ENCODE data around the gene FAM47E. TPM values are rescaled to one million over a fixed set of nuclear protein-coding genes. Genes with fewer than 3 reads are reported as not detected.
"Not testable (repeated sequence)": the region's sequence is repeated elsewhere in the genome, so short reads cannot be mapped to it uniquely, and the experiment has no call there.

FAM47E gene
- polyA plus RNA-seq, 1 donor from 2014 or later, result not detected

- Mint-ChIP-seq H3K27ac (no peak overlapping the region), H3K36me3 (peaks cover 3% of the 10 kb centered on the region), H3K4me3 (no peak overlapping the region), H3K9me3 (peaks cover 4 to 20% (median 8%) of the 10 kb centered on the region in 3 donors), H3K4me1 (peaks cover 0 to 2% (median 0%) of the 10 kb centered on the region in 3 donors), H3K27me3 (peaks cover 9% of the 10 kb centered on the region)
These were observed 13.3 kb upstream of the FAM47E start for GRCh38 chr4:76238236-76238635.

GRCh38 chr4:76238701-76239100 lies 12.8 kb upstream of the FAM47E start:
- peaks cover 4 to 20% (median 8%) of the 10 kb centered on the region in 3 donors for H3K9me3 Mint-ChIP-seq
- H3K4me1 Mint-ChIP-seq, result peaks cover 0 to 2% (median 0%) of the 10 kb centered on the region in 3 donors
- H3K27ac Mint-ChIP-seq, result no peak overlapping the region
- peaks cover 1% of the 10 kb centered on the region for H3K36me3 Mint-ChIP-seq
- H3K27me3 Mint-ChIP-seq, result peaks cover 8% of the 10 kb centered on the region
- no peak overlapping the region for H3K4me3 Mint-ChIP-seq

- H3K36me3 Mint-ChIP-seq, result no peaks in the 10 kb centered on the region
- H3K9me3 Mint-ChIP-seq, result peaks cover 6 to 20% (median 13%) of the 10 kb centered on the region in 3 donors
- H3K4me1 Mint-ChIP-seq, result peaks cover 0 to 2% (median 0%) of the 10 kb centered on the region in 3 donors
- no peak overlapping the region for H3K4me3 Mint-ChIP-seq
- no peak overlapping the region for H3K27ac Mint-ChIP-seq
- H3K27me3 Mint-ChIP-seq, result peaks cover 10% of the 10 kb centered on the region
These were observed 11.3 kb upstream of the FAM47E start for GRCh38 chr4:76240236-76240635.

DNA sequence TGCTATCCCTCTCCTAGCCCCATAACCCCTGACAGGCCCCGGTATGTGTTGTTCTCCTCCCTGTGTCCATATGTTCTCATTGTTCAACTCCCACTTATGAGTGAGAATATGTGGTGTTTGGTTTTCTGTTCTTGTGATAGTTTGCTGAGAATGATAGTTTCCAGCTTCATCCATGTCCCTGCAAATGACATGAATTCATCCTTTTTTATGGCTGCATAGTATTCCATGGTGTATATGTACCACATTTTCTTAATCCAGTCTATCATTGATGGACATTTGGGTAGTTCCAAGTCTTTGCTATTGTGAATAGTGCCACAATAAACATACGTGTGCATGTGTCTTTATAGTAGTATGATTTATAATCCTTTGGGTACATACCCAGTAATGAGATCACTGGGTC lies 7.6 kb upstream of the FAM47E start:
- H3K4me1 Mint-ChIP-seq, result not testable (repeated sequence)

DNA sequence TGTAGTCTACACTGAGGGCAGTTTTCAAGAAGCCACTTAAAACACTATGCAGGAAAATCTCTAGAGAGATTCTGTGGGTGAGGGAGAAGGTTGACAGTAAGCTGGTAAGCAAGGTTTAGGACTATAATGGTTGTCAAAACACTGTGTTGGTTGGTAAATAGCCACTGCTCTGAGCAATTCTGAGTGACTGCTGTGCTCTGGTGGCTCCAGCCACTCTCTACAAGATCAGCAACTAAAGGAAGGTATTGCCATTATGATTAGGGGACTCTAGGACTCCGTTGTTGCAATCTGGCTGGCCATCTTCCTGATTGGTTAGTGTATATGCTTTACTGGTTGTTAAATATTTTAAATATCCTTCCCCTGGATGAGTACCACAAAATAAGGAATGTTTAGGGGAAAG lies 5.5 kb upstream of the FAM47E start:
- H3K27me3 Mint-ChIP-seq, result peaks cover 23% of the 10 kb centered on the region
- peaks cover 0 to 3% (median 2%) of the 10 kb centered on the region in 3 donors for H3K4me1 Mint-ChIP-seq
- H3K27ac Mint-ChIP-seq, result no peak overlapping the region
- H3K36me3 Mint-ChIP-seq, result no peaks in the 10 kb centered on the region
- no peak overlapping the region for H3K4me3 Mint-ChIP-seq
- peaks cover 0 to 6% (median 3%) of the 10 kb centered on the region in 3 donors for H3K9me3 Mint-ChIP-seq

More for the DNA sequence above, 7.6 kb upstream of the FAM47E start:
- Mint-ChIP-seq H3K27me3 (peaks cover 11% of the 10 kb centered on the region), H3K9me3 (peaks cover 6 to 17% (median 13%) of the 10 kb centered on the region in 3 donors)
- not testable (repeated sequence) for H3K4me3 Mint-ChIP-seq, H3K36me3 Mint-ChIP-seq, H3K27ac Mint-ChIP-seq

DNA sequence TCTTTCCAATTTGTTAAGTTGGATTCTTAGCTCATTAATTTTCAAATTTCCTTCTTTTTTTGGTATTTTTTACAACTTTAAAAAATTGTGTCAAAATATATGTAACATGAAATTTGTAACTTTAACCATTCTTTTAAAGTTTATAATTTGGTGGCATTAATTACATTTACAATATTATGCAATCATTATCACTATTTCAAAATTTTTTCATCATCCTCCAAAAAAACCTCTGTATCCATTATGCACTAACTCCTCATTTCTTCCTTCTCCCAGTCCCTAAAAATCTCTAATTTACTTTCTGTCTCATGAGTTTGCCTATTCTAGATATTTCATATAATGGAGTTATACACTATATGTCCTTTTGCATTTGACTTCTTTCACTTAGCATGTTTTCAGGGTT lies 4.7 kb upstream of the FAM47E start:
- H3K4me3 Mint-ChIP-seq, result no peak overlapping the region
- no peaks in the 10 kb centered on the region for H3K36me3 Mint-ChIP-seq
- no peak overlapping the region for H3K27ac Mint-ChIP-seq
- H3K27me3 Mint-ChIP-seq, result peaks cover 28% of the 10 kb centered on the region
- H3K4me1 Mint-ChIP-seq, result peaks cover 3 to 6% (median 6%) of the 10 kb centered on the region in 3 donors
- peaks cover 0 to 6% (median 1%) of the 10 kb centered on the region in 3 donors for H3K9me3 Mint-ChIP-seq

DNA sequence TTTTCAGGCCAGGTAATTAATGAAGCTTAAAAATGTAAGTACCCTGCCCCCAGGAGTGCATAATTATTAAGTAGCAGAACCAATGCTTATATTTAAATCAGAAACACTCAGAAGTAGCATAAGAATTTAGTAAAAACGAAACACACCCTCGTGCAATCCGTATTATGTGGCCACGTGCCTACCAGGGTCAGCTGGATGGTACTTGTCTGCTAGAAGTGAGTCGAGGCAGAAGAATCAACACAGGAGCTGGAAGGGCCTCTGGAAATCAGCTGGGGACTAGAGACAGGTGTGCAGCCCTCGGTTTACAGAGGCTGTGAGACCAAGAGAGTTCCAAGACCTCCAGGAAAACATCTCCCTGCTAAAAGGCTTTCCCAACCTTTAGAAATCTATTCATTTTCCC lies 559 bp upstream of the FAM47E start:
- no peak overlapping the region for H3K27ac Mint-ChIP-seq

DNA sequence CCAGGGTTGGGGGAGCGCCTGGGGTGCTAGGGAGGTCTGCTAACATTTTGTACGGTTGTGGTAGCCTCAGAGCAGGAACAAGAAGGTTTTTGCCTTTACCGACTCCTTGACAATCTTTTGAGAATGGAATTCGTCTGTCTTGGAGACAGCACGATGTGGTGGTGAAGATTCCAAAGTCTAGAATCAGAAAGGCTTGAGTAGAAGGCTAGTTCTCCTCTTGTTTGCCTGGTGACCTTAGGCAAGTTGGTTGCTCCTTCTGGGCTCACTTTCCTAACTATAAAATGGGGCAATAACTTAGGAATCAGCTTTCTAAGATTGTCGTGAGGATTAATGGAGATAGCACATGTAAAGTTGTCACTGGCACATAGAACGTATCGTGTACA lies 741 bp downstream of the FAM47E start:
- Mint-ChIP-seq H3K27me3 (peaks cover 41% of the 10 kb centered on the region), H3K4me1 (peaks cover 3 to 6% (median 6%) of the 10 kb centered on the region in 3 donors), H3K27ac (no peak overlapping the region), H3K9me3 (no peaks in the 10 kb centered on the region), H3K4me3 (no peak overlapping the region), H3K36me3 (peaks cover 1% of the 10 kb centered on the region)

More for the DNA sequence above, 559 bp upstream of the FAM47E start:
- Mint-ChIP-seq H3K4me3 (peak overlapping the region in 2 of 4 donors; percentile 74 to 91), H3K4me1 (peaks cover 3 to 6% (median 6%) of the 10 kb centered on the region in 3 donors), H3K36me3 (peaks cover 1% of the 10 kb centered on the region), H3K9me3 (no peaks in the 10 kb centered on the region), H3K27me3 (peaks cover 37% of the 10 kb centered on the region)

DNA sequence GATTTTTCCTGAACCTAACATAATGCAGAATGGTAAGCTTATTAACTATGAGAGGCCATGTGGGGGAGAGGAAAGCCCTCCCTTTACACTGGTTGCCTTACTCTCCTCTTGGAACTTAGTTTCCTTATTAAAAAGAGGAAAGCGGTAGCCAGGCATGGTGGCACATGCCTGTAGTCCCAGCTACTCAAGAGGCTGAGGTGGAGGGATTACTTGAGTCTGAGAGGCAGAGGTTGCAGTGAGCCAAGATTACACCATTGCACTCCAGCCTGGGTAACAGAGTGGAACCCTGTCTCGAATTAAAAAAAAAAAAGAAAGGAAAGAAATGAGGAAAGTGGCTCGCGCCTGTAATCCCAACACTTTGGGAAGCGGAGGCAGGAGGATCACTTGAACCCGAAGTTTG lies 2.0 kb downstream of the FAM47E start:
- peaks cover 45% of the 10 kb centered on the region for H3K27me3 Mint-ChIP-seq
- H3K27ac Mint-ChIP-seq, result no peak overlapping the region
- H3K4me1 Mint-ChIP-seq, result peaks cover 3 to 6% (median 6%) of the 10 kb centered on the region in 3 donors

GRCh38 chr4:76256032-76256431 lies 4.5 kb downstream of the FAM47E start:
- Mint-ChIP-seq H3K27me3 (peaks cover 29% of the 10 kb centered on the region), H3K4me1 (peaks cover 3 to 4% (median 3%) of the 10 kb centered on the region in 3 donors), H3K36me3 (peaks cover 1% of the 10 kb centered on the region), H3K27ac (no peak overlapping the region), H3K4me3 (no peak overlapping the region), H3K9me3 (no peaks in the 10 kb centered on the region)

More for the DNA sequence above, 2.0 kb downstream of the FAM47E start:
- Mint-ChIP-seq H3K9me3 (no peaks in the 10 kb centered on the region), H3K36me3 (peaks cover 1% of the 10 kb centered on the region), H3K4me3 (no peak overlapping the region)

- peaks cover 1% of the 10 kb centered on the region for H3K36me3 Mint-ChIP-seq
- no peak overlapping the region for H3K27ac Mint-ChIP-seq
- peaks cover 23% of the 10 kb centered on the region for H3K27me3 Mint-ChIP-seq
- H3K4me1 Mint-ChIP-seq, result no peaks in the 10 kb centered on the region
- H3K4me3 Mint-ChIP-seq, result no peak overlapping the region
- no peaks in the 10 kb centered on the region for H3K9me3 Mint-ChIP-seq
These were observed 5.4 kb downstream of the FAM47E start for GRCh38 chr4:76256968-76257367.

DNA sequence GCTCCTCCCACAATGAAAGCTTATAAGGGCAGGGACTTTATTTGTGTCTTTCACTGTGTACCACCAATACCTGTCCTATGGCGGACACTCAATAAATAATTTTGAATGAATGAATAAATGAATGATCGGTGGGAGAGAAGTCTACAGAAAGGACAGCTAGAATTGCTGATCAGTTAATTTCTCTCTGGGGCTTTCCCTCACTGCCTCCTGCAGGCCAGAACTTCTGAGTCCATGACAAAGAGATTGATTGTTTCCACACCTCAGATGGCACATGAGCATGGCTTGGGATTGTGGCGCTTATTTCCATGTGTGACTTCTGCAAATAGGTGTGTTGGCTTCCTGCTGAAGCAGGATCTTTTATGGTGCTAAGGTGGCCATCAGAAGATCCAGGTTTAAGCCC lies 6.3 kb downstream of the FAM47E start:
- H3K4me1 Mint-ChIP-seq, result no peaks in the 10 kb centered on the region
- no peak overlapping the region for H3K27ac Mint-ChIP-seq
- H3K36me3 Mint-ChIP-seq, result peaks cover 1% of the 10 kb centered on the region
- H3K9me3 Mint-ChIP-seq, result no peaks in the 10 kb centered on the region
- peaks cover 15% of the 10 kb centered on the region for H3K27me3 Mint-ChIP-seq
- H3K4me3 Mint-ChIP-seq, result no peak overlapping the region

GRCh38 chr4:76260571-76260970 lies 9.1 kb downstream of the FAM47E start:
- Mint-ChIP-seq H3K4me1 (no peaks in the 10 kb centered on the region), H3K9me3 (no peaks in the 10 kb centered on the region), H3K36me3 (peaks cover 1% of the 10 kb centered on the region), H3K4me3 (no peak overlapping the region), H3K27me3 (peaks cover 9% of the 10 kb centered on the region), H3K27ac (no peak overlapping the region)

- Mint-ChIP-seq H3K27ac (no peak overlapping the region), H3K4me3 (no peak overlapping the region), H3K9me3 (no peaks in the 10 kb centered on the region), H3K4me1 (no peaks in the 10 kb centered on the region), H3K27me3 (no peaks in the 10 kb centered on the region), H3K36me3 (no peaks in the 10 kb centered on the region)
These were observed 14.2 kb downstream of the FAM47E start for GRCh38 chr4:76265631-76266218.

DNA sequence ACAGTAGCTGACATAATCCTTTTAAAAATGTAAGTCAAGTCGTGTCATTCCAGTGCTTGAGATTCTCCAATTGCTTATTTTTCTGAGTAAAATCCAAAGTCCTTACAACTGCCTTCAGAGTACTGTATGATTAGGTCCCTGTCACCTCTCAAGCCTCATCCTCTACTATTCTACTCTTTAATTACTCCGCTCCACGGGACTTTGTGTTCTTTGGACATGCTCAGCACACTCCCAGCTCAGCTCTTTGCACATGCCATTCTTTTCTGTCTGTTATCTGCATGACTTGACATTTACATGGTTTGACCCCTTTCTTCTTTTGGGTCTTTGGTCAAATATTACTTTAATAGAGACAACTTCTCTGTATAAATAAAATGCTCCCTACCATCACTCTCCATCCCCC lies 15.1 kb downstream of the FAM47E start:
- H3K4me3 Mint-ChIP-seq, result no peak overlapping the region
- H3K36me3 Mint-ChIP-seq, result no peaks in the 10 kb centered on the region
- no peaks in the 10 kb centered on the region for H3K27me3 Mint-ChIP-seq
- H3K4me1 Mint-ChIP-seq, result no peaks in the 10 kb centered on the region
- no peaks in the 10 kb centered on the region for H3K9me3 Mint-ChIP-seq
- H3K27ac Mint-ChIP-seq, result no peak overlapping the region

- H3K27ac Mint-ChIP-seq, result no peak overlapping the region
- H3K4me3 Mint-ChIP-seq, result no peak overlapping the region
- no peaks in the 10 kb centered on the region for H3K36me3 Mint-ChIP-seq
- no peaks in the 10 kb centered on the region for H3K4me1 Mint-ChIP-seq
- no peaks in the 10 kb centered on the region for H3K9me3 Mint-ChIP-seq
- H3K27me3 Mint-ChIP-seq, result peaks cover 2% of the 10 kb centered on the region
These were observed 16.3 kb downstream of the FAM47E start for GRCh38 chr4:76267811-76268210.

Measured in IgD-negative memory B cell (primary cell).